NOMO-1 treated with dmso at 0.1 percent for 144 hours (cell line): ENCODE results near the gene RAB11FIP4.
"Not testable (repeated sequence)": the region's sequence is repeated elsewhere in the genome, so short reads cannot be mapped to it uniquely, and the experiment has no call there.

Experiments
- DNase-seq: peaks from one replicate; lab custom pipeline; 2025; ENCODE audit not compliant: unreplicated experiment; lab: John Stamatoyannopoulos, UW

RAB11FIP4 gene

GRCh38 chr17:31391496-31391949 is at the start of gene RAB11FIP4:
Gene RAB11FIP4 (plus strand): TSS chr17:31391675. CDS start chr17:31391853, 178 bp downstream.
- DNase-seq = no peak

GRCh38 chr17:31345191-31345747 is 46.2 kb upstream of the RAB11FIP4 start:
- not testable (repeated sequence) for DNase-seq

- DNase-seq = no peak
These were observed 42.0 kb upstream of the RAB11FIP4 start for GRCh38 chr17:31349454-31349853.

GRCh38 chr17:31355935-31356334 is 35.5 kb upstream of the RAB11FIP4 start:
- no peak for DNase-seq

- no peak for DNase-seq
These were observed 34.4 kb upstream of the RAB11FIP4 start for GRCh38 chr17:31357091-31357490.

GRCh38 chr17:31357839-31358394 is 33.6 kb upstream of the RAB11FIP4 start:
- DNase-seq = no peak

- DNase-seq = no peak
These were observed 27.5 kb upstream of the RAB11FIP4 start for GRCh38 chr17:31364012-31364411.

GRCh38 chr17:31366088-31366487 is 25.4 kb upstream of the RAB11FIP4 start:
- DNase-seq = no peak

- no peak for DNase-seq
These were observed 22.2 kb upstream of the RAB11FIP4 start for GRCh38 chr17:31369266-31369665.

GRCh38 chr17:31371511-31372097 is 19.9 kb upstream of the RAB11FIP4 start:
- no peak for DNase-seq

GRCh38 chr17:31373150-31374093 is 18.1 kb upstream of the RAB11FIP4 start:
- DNase-seq = peak; percentile 56

GRCh38 chr17:31374094-31374447 is 17.4 kb upstream of the RAB11FIP4 start:
- no peak for DNase-seq

GRCh38 chr17:31374503-31374902 is 17.0 kb upstream of the RAB11FIP4 start:
- DNase-seq = no peak

- DNase-seq = no peak
These were observed 12.8 kb upstream of the RAB11FIP4 start for GRCh38 chr17:31378638-31379037.

- no peak for DNase-seq
These were observed 11.8 kb upstream of the RAB11FIP4 start for GRCh38 chr17:31379597-31380205.

- no peak for DNase-seq
These were observed 10.3 kb upstream of the RAB11FIP4 start for GRCh38 chr17:31381165-31381668.

GRCh38 chr17:31382668-31383275 is 8.7 kb upstream of the RAB11FIP4 start:
- DNase-seq = not testable (repeated sequence)

GRCh38 chr17:31383488-31383887 is 8.0 kb upstream of the RAB11FIP4 start:
- DNase-seq = not testable (repeated sequence)

GRCh38 chr17:31385428-31386285 is 5.8 kb upstream of the RAB11FIP4 start:
- no peak for DNase-seq
